Mammary epithelial cell (primary cell): Measurements from ENCODE around the gene ADK.

ENCODE experiments used
- EZH2 ChIP-seq: IDR thresholded peaks from 2 replicates; pipeline ENCODE4 v1.6.1; 2012; ENCODE audit warnings: low read length, inconsistent platforms, borderline replicate concordance
- TF ChIP-seq, protein P1 (sequence below), 2 donors: IDR thresholded peaks in 1 of 2; conservative IDR thresholded peaks in 1 of 2; 2 replicates each; pipeline ENCODE4 v1.5.1; 2011 to 2012; ENCODE audit warnings: inconsistent platforms in 2 of 2, low read length in 2 of 2, mild to moderate bottlenecking in 2 of 2, control low read depth in 1 of 2, low read depth in 1 of 2; ENCODE audit not compliant: insufficient read depth in 1 of 2; ENCODE audit errors: extremely low read depth in 1 of 2

GRCh38 chr10:74610299-74610698, 459.3 kb downstream of the ADK start:
- TF ChIP-seq, protein P1, sequence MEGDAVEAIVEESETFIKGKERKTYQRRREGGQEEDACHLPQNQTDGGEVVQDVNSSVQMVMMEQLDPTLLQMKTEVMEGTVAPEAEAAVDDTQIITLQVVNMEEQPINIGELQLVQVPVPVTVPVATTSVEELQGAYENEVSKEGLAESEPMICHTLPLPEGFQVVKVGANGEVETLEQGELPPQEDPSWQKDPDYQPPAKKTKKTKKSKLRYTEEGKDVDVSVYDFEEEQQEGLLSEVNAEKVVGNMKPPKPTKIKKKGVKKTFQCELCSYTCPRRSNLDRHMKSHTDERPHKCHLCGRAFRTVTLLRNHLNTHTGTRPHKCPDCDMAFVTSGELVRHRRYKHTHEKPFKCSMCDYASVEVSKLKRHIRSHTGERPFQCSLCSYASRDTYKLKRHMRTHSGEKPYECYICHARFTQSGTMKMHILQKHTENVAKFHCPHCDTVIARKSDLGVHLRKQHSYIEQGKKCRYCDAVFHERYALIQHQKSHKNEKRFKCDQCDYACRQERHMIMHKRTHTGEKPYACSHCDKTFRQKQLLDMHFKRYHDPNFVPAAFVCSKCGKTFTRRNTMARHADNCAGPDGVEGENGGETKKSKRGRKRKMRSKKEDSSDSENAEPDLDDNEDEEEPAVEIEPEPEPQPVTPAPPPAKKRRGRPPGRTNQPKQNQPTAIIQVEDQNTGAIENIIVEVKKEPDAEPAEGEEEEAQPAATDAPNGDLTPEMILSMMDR (conservative IDR thresholded peaks at IDR 0.05 in 1 of 2, IDR thresholded peaks at IDR 0.05 in 1 of 2; ENCODE audit: extremely low read depth in 1 of 2, insufficient read depth in 1 of 2, low read depth in 1 of 2, low read length in 2 of 2) = no peak
- TF ChIP-seq EZH2 = no peak
